Tibial nerve (tissue), 4 donors: ENCODE measurements around the gene TRNP1. TPM values are rescaled to one million over a fixed set of nuclear protein-coding genes. Genes with fewer than 3 reads are reported as not detected.
"Not testable (repeated sequence)": the region's sequence is repeated elsewhere in the genome, so short reads cannot be mapped to it uniquely, and the experiment has no call there.

ENCODE experiments used
- DNase-seq, 2 donors: peaks; one replicate each; pipeline ENCODE4 v3.0.0-alpha.2; 2019; ENCODE audit warnings: low spot score in 2 of 2
- H3K27ac ChIP-seq, 4 donors: fragments of 200-600 bp; sonication (generic) in 3 of 4; one replicate each; pipeline ENCODE4 v1.5.1; 2017 to 2019; ENCODE audit warnings: mild to moderate bottlenecking in 1 of 4
- H3K27me3 ChIP-seq, 2 donors: fragments of 200-600 bp; sonication (generic) in 1 of 2; one replicate each; pipeline versions ENCODE4 v1.5.1 to v1.6.0; 2017 to 2019
- H3K36me3 ChIP-seq, 3 donors: fragments of 200-600 bp; sonication (generic); one replicate each; pipeline ENCODE4 v1.5.1; 2018 to 2019
- H3K4me1 ChIP-seq, 4 donors: fragments of 200-600 bp; sonication (generic) in 3 of 4; one replicate each; pipeline ENCODE4 v1.5.1; 2017 to 2019
- H3K4me3 ChIP-seq, 4 donors: fragments of 200-600 bp; sonication (generic) in 3 of 4; one replicate each; pipeline ENCODE4 v1.5.1; 2017 to 2019; ENCODE audit warnings: mild to moderate bottlenecking in 1 of 4, moderate library complexity in 1 of 4
- H3K9me3 ChIP-seq, 4 donors: fragments of 200-600 bp; sonication (generic) in 3 of 4; one replicate each; pipeline ENCODE4 v1.5.1; 2017 to 2019
- EP300 ChIP-seq, 2 donors: sonication (generic); formaldehyde crosslinking; IDR thresholded peaks; one replicate each; pipeline ENCODE4 v1.6.1; 2017; ENCODE audit warnings: antibody characterized with exemption in 2 of 2, mild to moderate bottlenecking in 1 of 2
- POLR2A ChIP-seq, 2 donors: fragments of 450-650 bp; IDR thresholded peaks; one replicate each; pipeline ENCODE4 v1.6.1; 2017; ENCODE audit warnings: antibody characterized with exemption in 2 of 2, mild to moderate bottlenecking in 2 of 2, moderate library complexity in 2 of 2
- WGBS, 2 donors: methylation state at CpG; one replicate each; pipeline ENCODE4 v1.1.5; 2018; 5-methylcytosine and 5-hydroxymethylcytosine counted together
- total RNA-seq, 4 donors: library from RNA; depleted of rRNA; stranded (reverse); fragments of >200 nt; gene quantifications; one replicate each; pipeline ENCODE4 v1.1.0, GENCODE V29; 2016
- TF ChIP-seq, protein P1 (sequence below), 5 experiments: fragments of 200-600 bp in 3 of 5; fragments of 450-650 bp in 2 of 5; sonication (generic) in 3 of 5; IDR thresholded peaks; one replicate each; pipeline ENCODE4 v1.5.1; 2016 to 2019; ENCODE audit warnings: antibody characterized with exemption in 5 of 5, mild to moderate bottlenecking in 3 of 5, moderate library complexity in 2 of 5

TRNP1 gene
- total RNA-seq, 4 donors from 2014 or later = 15.0 to 55.7 (median 52.4) TPM

DNA sequence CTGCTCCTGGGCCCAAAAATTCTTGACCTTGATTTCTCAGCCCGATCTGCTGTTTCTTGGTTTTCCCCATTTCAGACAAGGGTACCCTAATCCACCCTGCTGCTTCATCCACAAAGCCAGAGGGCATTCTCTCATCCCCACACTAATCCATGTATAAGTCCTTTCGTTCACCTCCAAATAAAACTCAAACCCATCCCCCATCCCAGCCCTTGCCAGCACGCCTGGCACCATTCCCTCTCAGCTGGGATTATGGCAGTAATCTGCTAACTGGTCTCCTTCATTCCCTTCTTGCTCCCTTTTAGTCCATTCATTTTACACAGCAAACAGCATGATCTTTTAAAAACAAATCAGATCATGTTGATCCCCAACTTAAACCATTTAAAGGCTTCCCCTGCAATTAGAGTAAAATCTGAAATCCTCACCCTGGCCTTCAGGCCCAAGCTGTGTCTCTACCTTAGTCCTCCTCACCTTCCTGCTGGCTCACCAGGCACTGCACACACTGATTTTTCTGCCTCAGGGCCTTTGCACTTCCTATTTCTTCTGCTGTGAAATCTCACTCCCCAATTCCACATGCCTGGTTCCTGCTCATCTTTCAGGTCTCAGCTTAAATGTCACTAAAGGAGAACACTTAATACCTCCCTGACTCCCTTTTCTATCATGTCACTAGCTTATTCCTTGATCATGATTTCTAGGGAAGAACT, 12.2 kb upstream of the TRNP1 start:
- Histone ChIP-seq H3K4me3 (no peak overlapping the region), H3K27ac (no peak overlapping the region), H3K4me1 (no peaks in the 10 kb centered on the region), H3K36me3 (no peaks in the 10 kb centered on the region), H3K9me3 (no peaks in the 10 kb centered on the region), H3K27me3 (peaks cover 0 to 27% of the 10 kb centered on the region in 2 donors)
- 64% methylated on average over 3 of the region's 3 CpGs for WGBS, 2 donors
- TF ChIP-seq POLR2A (IDR thresholded peaks at IDR 0.05) (no peak), EP300 (IDR thresholded peaks at IDR 0.05) (no peak)
- TF ChIP-seq, protein P1, sequence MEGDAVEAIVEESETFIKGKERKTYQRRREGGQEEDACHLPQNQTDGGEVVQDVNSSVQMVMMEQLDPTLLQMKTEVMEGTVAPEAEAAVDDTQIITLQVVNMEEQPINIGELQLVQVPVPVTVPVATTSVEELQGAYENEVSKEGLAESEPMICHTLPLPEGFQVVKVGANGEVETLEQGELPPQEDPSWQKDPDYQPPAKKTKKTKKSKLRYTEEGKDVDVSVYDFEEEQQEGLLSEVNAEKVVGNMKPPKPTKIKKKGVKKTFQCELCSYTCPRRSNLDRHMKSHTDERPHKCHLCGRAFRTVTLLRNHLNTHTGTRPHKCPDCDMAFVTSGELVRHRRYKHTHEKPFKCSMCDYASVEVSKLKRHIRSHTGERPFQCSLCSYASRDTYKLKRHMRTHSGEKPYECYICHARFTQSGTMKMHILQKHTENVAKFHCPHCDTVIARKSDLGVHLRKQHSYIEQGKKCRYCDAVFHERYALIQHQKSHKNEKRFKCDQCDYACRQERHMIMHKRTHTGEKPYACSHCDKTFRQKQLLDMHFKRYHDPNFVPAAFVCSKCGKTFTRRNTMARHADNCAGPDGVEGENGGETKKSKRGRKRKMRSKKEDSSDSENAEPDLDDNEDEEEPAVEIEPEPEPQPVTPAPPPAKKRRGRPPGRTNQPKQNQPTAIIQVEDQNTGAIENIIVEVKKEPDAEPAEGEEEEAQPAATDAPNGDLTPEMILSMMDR (IDR thresholded peaks at IDR 0.05) = no peak
- no peak for DNase-seq

GRCh38 chr1:26983863-26984262, 9.6 kb upstream of the TRNP1 start:
- peaks cover 0 to 34% of the 10 kb centered on the region in 2 donors for H3K27me3 ChIP-seq

GRCh38 chr1:26984291-26984690, 9.2 kb upstream of the TRNP1 start:
- no peak for DNase-seq
- Histone ChIP-seq H3K9me3 (no peaks in the 10 kb centered on the region), H3K27ac (no peak overlapping the region), H3K27me3 (peaks cover 0 to 34% of the 10 kb centered on the region in 2 donors), H3K36me3 (no peaks in the 10 kb centered on the region), H3K4me3 (no peak overlapping the region), H3K4me1 (no peaks in the 10 kb centered on the region)
- WGBS, 2 donors = 74 to 76% methylated on average over 8 of the region's 8 CpGs
- TF ChIP-seq, protein P1 (IDR thresholded peaks at IDR 0.05) = no peak
- no peak for TF ChIP-seq POLR2A (IDR thresholded peaks at IDR 0.05)
- TF ChIP-seq EP300 (IDR thresholded peaks at IDR 0.05) = no peak

More at GRCh38 chr1:26983863-26984262, 9.6 kb upstream of the TRNP1 start:
- no peak for DNase-seq
- no peaks in the 10 kb centered on the region for H3K4me1 ChIP-seq
- H3K4me3 ChIP-seq = no peak overlapping the region
- no peaks in the 10 kb centered on the region for H3K36me3 ChIP-seq
- no peaks in the 10 kb centered on the region for H3K9me3 ChIP-seq
- 44 to 49% methylated on average over 5 of the region's 5 CpGs for WGBS, 2 donors
- TF ChIP-seq POLR2A (IDR thresholded peaks at IDR 0.05) = no peak
- TF ChIP-seq, protein P1 (IDR thresholded peaks at IDR 0.05) = no peak
- TF ChIP-seq EP300 (IDR thresholded peaks at IDR 0.05) = no peak
- H3K27ac ChIP-seq = no peak overlapping the region

DNA sequence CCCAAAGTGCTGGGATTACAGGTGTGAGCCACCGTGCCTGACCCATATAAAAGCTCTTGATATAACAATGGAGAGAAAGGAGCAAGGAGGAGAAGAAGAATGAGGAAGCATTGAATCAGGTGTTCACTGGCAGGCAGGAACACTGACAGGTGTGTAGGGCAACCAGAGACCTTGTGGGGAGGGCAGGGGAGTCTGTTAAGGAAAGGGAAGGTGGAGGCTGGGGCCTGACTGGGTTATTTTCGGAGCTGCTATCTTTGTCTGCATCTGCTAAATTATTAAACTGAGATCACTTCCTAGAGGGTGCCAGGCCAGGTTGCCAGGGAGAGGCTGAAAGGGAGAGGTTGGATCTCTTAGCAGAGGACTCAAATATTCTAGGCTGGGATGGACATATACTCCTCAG, 6.8 kb upstream of the TRNP1 start:
- Histone ChIP-seq H3K4me3 (no peak overlapping the region), H3K4me1 (no peaks in the 10 kb centered on the region), H3K9me3 (no peaks in the 10 kb centered on the region), H3K27me3 (peaks cover 0 to 46% of the 10 kb centered on the region in 2 donors), H3K27ac (no peak overlapping the region), H3K36me3 (no peaks in the 10 kb centered on the region)
- TF ChIP-seq EP300 (IDR thresholded peaks at IDR 0.05) (no peak), POLR2A (IDR thresholded peaks at IDR 0.05) (no peak)
- TF ChIP-seq, protein P1 (IDR thresholded peaks at IDR 0.05) = no peak
- WGBS, 2 donors = 72 to 78% methylated on average over 2 of the region's 2 CpGs
- no peak for DNase-seq

DNA sequence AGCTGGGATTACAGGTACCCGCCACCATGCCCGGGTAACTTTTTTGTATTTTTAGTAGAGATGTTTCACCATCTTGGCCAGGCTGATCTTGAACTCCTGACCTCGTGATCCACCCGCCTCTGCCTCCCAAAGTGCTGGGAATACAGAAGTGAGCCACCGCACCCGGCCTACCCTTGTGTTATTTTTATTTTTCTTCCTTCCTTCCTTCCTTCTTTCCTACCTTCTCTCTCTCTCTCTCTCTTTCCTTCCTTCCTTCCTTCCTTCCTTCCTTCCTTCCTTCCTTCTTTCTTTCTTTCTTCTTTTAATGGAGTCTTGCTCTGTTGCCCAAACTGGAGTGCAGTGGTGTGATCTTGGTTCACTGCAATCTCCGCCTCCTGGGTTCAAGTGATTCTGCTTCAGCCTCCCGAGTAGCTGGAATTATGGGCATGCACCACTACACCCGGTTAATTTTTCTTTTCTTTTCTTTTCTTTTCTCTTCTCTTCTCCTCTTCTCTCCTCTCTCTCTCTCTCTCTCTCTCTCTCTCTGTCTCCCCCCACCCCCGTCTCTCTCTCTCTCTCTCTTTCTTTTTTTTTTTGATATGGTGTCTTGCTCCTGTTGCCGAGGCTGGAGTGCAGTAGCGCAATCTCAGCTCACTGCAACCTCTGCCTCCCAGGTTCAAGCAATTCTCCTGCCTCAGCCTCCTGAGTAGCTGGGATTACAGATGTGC, 3.9 kb upstream of the TRNP1 start:
- Histone ChIP-seq H3K27me3 (peaks cover 0 to 51% of the 10 kb centered on the region in 2 donors), H3K4me1 (peaks cover 0 to 14% (median 11%) of the 10 kb centered on the region in 4 donors)
- H3K27ac ChIP-seq, H3K36me3 ChIP-seq, H3K9me3 ChIP-seq, DNase-seq, H3K4me3 ChIP-seq: not testable (repeated sequence)
- WGBS, 2 donors = 76 to 79% methylated on average over 12 of the region's 12 CpGs
